GM19395 (cell line): ENCODE results near the gene PPP6R1.

Experiments used
- ATAC-seq: cut with Tn5 transposase; IDR thresholded peaks from one replicate; pipeline ENCODE4 v1.9.1; 2021; ENCODE audit warnings: mild to moderate bottlenecking, moderate library complexity; ENCODE audit not compliant: unreplicated experiment

PPP6R1 gene

DNA sequence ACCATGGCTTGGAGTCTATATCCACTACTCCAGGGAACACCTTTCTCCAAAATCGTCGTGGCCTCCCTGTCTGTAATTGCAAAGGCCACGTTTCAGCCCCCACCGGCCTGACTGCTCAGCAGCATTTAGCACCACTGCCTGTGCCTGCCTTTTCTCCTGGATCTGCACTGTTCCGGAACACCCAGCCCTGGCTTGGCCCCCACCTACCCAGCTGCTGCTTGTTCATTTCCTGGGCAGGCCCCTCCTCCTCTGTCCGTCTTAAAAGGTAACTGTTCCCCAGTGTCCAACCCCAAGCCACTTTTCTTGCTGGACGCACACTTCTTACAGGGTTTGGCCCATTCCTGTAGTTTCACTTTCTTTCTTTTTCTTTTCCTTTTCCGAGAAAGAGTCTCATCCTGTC is 70.2 kb downstream of the PPP6R1 start:
- no peak for ATAC-seq

DNA sequence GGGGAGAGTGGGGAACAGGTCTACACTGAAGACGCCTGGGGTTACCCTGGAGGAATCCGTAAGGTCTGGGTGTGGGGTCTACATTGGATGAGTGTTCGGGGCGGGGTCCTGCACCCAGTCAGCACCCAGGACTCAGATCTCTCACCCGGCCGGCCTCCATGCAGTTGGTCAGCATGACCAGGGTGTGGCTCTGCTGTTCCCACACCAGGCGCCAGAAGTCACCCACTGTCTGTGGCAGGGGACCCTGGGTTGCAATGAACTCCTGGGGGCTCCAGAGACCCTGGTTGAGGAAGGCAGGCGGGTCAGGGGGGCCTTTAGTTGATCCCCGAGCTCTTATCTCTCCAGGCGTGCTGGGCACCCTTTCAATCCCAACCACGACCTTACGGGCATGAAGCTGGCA is 72.7 kb downstream of the PPP6R1 start:
- no peak for ATAC-seq

DNA sequence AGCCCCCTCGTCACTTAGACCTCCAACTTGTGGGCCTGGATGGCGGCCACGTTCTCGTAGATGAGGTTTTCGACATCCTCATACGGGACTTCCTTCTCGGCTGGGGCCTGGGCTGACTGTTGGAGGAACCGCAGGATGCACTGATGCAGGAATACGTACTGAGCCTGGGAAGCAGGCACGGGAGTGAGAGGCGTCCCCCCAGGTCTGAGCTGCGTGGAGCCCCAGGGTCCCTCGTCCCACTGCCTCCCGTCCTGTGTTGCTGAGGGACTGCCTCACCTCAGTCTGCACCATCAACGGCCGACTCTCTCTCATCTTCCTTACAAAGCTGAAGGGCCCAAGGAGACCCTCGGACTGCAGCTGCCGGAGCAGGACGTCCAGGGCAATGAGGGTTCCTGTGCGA is 77.1 kb downstream of the PPP6R1 start:
- no peak for ATAC-seq
